ENCODE measurements around the gene SNX7.

The SNX7 gene

GRCh38 chr1:98704971-98705370 lies 43.5 kb downstream of the SNX7 start:
- TF ChIP-seq CTCF (IDR thresholded peaks at IDR 0.05), result no peak
- Histone ChIP-seq H3K4me3 (no peak overlapping the region), H3K27ac (no peak overlapping the region)
- no peak for DNase-seq (ENCODE audit: low spot score)

- no peak for TF ChIP-seq CTCF (IDR thresholded peaks at IDR 0.05)
- Histone ChIP-seq H3K4me3 (no peak overlapping the region), H3K27ac (no peak overlapping the region)
- DNase-seq (ENCODE audit: low spot score), result no peak
Measured at GRCh38 chr1:98705591-98705990, 44.1 kb downstream of the SNX7 start.

- Histone ChIP-seq H3K4me3 (no peak overlapping the region), H3K27ac (no peak overlapping the region)
- DNase-seq (ENCODE audit: low spot score), result no peak
- TF ChIP-seq CTCF (IDR thresholded peaks at IDR 0.05), result no peak
Measured at GRCh38 chr1:98706173-98706843, 44.8 kb downstream of the SNX7 start.

DNA sequence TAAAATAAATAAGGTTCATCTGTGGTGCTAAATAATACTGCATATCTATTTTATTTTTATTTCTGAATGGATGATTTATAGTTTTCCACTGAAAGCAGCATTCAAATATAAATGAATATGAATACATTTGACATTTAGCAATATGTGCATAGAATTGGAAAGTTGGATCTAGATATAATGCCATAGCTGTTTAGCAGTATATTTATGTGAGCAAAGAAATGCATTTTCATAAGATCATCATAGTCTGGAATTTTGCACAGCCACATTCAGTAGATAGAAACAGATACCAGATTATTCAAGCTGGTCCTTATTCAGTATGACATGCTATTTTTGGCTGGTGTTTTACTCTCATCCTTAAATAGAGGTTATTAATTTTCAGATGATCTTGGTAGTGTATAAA lies 46.0 kb downstream of the SNX7 start:
- Histone ChIP-seq H3K4me3 (no peak overlapping the region), H3K27ac (no peak overlapping the region)
- no peak for TF ChIP-seq CTCF (IDR thresholded peaks at IDR 0.05)
- DNase-seq (ENCODE audit: low spot score), result no peak

GRCh38 chr1:98709906-98710305 lies 48.4 kb downstream of the SNX7 start:
- no peak overlapping the region for H3K4me3 ChIP-seq
- no peak for TF ChIP-seq CTCF (IDR thresholded peaks at IDR 0.05)
- no peak for DNase-seq (ENCODE audit: low spot score)

DNA sequence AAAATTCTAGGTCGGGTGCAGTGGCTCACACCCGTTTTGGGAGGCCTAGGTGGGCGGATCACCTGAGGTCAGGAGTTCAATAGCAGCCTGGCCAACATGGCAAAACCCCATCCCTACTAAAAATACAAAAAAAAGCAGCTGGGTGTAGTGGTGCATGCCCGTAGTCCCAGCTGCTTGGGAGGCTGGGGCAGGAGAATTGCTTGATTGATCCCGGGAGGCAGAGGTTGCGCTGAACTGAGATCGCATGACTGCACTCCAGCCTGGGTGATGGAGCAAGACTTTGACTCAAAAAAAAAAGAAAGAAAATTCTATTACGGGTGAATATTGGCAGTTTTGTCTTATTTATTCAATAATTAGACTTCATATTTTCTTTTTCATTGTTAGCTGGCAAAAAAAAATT lies 62.1 kb downstream of the SNX7 start:
- no peak overlapping the region for H3K27ac ChIP-seq
- DNase-seq (ENCODE audit: low spot score), result no peak
- TF ChIP-seq CTCF (IDR thresholded peaks at IDR 0.05), result no peak

More at GRCh38 chr1:98709906-98710305, 48.4 kb downstream of the SNX7 start:
- H3K27ac ChIP-seq, result no peak overlapping the region

DNA sequence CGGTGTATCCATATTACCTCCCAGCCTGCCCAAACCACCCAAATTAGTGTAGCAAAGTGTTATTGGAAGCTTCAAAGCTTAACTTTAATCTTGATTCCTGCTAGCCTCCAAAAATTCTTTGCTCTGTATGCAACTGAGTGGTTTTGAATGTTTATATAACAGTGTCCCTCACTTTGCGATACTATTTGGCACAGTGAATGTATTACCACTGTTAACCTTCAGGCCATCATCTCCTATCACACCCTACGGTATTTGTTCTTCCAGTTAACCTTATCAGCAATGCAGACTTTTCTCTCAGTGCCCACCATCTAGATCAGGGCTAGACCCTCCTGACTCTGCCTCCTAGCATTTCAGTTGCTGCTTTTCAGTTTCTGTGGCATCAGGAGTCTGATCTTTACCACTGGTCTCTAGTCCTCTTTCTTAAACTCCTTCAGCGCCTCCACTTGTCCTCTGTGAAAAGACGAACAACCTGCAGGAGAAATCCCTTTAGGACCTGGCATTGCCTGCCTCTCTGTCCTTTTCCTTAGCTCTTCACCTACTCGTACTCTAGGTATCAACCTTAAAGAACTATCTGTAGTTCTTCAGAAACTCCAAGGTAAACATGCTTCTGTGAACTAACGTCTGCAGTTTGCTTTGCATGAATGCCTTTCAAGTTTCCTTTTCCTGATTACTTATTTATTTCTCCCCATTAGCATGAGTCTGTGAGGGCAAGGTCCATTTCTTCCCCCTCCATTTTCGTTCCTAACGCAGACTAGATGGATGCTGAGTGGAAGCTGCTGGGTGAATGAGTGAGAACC lies 71.7 kb downstream of the SNX7 start:
- no peak overlapping the region for H3K4me3 ChIP-seq
- no peak for TF ChIP-seq CTCF (IDR thresholded peaks at IDR 0.05)
- no peak overlapping the region for H3K27ac ChIP-seq
- DNase-seq (ENCODE audit: low spot score), result no peak

More for the DNA sequence above, 62.1 kb downstream of the SNX7 start:
- H3K4me3 ChIP-seq, result no peak overlapping the region

All from coronary artery (tissue), 2 donors.